PFSK-1 (cell line): ENCODE results near the gene VAPB.

Experiments
- FOXP2 ChIP-seq: optimal IDR thresholded peaks from 2 replicates; pipeline ENCODE3; 2011; ENCODE audit warnings: borderline replicate concordance, control low read depth, inconsistent platforms; ENCODE audit not compliant: insufficient read depth; ENCODE audit errors: extremely low read length, extremely low read depth
- POLR2AphosphoS5 ChIP-seq: IDR thresholded peaks from 2 replicates; pipeline ENCODE4 v1.6.1; 2012; ENCODE audit warnings: low read depth, mild to moderate bottlenecking, control low read depth, low read length, moderate library complexity
- REST ChIP-seq, 2 experiments: IDR thresholded peaks; 2 replicates each; pipeline versions ENCODE4 v1.6.1 to v1.8.0; 2011 to 2012; ENCODE audit warnings: low read depth in 2 of 2, low read length in 2 of 2, control low read depth in 1 of 2, inconsistent platforms in 1 of 2, mild to moderate bottlenecking in 1 of 2, moderate library complexity in 1 of 2; ENCODE audit not compliant: insufficient read depth in 1 of 2
- SIN3A ChIP-seq: IDR thresholded peaks from 2 replicates; pipeline ENCODE4 v1.6.1; 2012; ENCODE audit warnings: mild to moderate bottlenecking, low read length, moderate library complexity, borderline replicate concordance; ENCODE audit not compliant: insufficient read depth
- TAF1 ChIP-seq: IDR thresholded peaks from 2 replicates; pipeline ENCODE4 v1.6.1; 2012; ENCODE audit warnings: low read length, control low read depth, borderline replicate concordance; ENCODE audit not compliant: insufficient read depth

Gene VAPB

GRCh38 chr20:58500256-58500655 is 111.2 kb downstream of the VAPB start:
- TF ChIP-seq TAF1 (no peak), POLR2AphosphoS5 (no peak), SIN3A (no peak), FOXP2 (no peak), REST (IDR thresholded peaks at IDR 0.05; ENCODE audit: insufficient read depth in 1 of 2, low read depth in 2 of 2, low read length in 2 of 2) (no peak)
